Aorta (tissue), 5 donors: ENCODE results near the gene CT45A3. TPM values are rescaled to one million over a fixed set of nuclear protein-coding genes. Genes with fewer than 3 reads are reported as not detected.
"Not testable (repeated sequence)": the region's sequence is repeated elsewhere in the genome, so short reads cannot be mapped to it uniquely, and the experiment has no call there.

Experiments
- ATAC-seq: fragments of 200-7000 bp; cut with Tn5 transposase; one replicate; pipeline ENCODE4 v1.9.1; 2022; ENCODE audit warnings: moderate library complexity; ENCODE audit not compliant: low FRiP score
- DNase-seq, 2 donors: peaks; one replicate each; pipeline ENCODE4 v3.0.0-alpha.2; 2020
- H3K27ac ChIP-seq, 2 donors: one replicate each; pipeline ENCODE4 v1.5.1; 2013; ENCODE audit warnings: low read length in 2 of 2, mild to moderate bottlenecking in 2 of 2, moderate library complexity in 2 of 2, control low read depth in 1 of 2, inconsistent platforms in 1 of 2, low read depth in 1 of 2
- H3K27me3 ChIP-seq, 2 donors: one replicate each; pipeline ENCODE4 v1.6.1; 2013; ENCODE audit warnings: control low read depth in 1 of 2, low read length in 1 of 2, mild to moderate bottlenecking in 1 of 2, moderate library complexity in 1 of 2; ENCODE audit not compliant: insufficient read depth in 2 of 2, control insufficient read depth in 1 of 2
- H3K36me3 ChIP-seq, 2 donors: one replicate each; pipeline ENCODE4 v1.6.1; 2013; ENCODE audit warnings: control low read depth in 1 of 2, low read length in 1 of 2, mild to moderate bottlenecking in 1 of 2; ENCODE audit not compliant: insufficient read depth in 2 of 2, control insufficient read depth in 1 of 2
- H3K4me1 ChIP-seq, 2 donors: one replicate each; pipeline ENCODE4 v1.6.1; 2013; ENCODE audit warnings: low read length in 2 of 2, control low read depth in 1 of 2, mild to moderate bottlenecking in 1 of 2, moderate library complexity in 1 of 2; ENCODE audit not compliant: insufficient read depth in 2 of 2, control insufficient read depth in 1 of 2
- H3K4me3 ChIP-seq, 2 donors: one replicate each; pipeline ENCODE4 v1.5.1; 2013; ENCODE audit warnings: low read length in 2 of 2, control low read depth in 1 of 2, mild to moderate bottlenecking in 1 of 2
- H3K9me3 ChIP-seq: one replicate; pipeline ENCODE4 v1.6.1; 2013; ENCODE audit warnings: mild to moderate bottlenecking, low read length; ENCODE audit not compliant: control insufficient read depth
- WGBS, 2 donors: extraction: QIAGEN DNeasy Blood & Tissue Kit; methylation state at CpG; one replicate each; pipeline ENCODE4 v1.1.7; 2013; 5-methylcytosine and 5-hydroxymethylcytosine counted together
- intact Hi-C, 2 donors: fragments of 100-400 bp; cut with DNase I; formaldehyde crosslinking; loops; one replicate each; pipeline versions ENCODE4 v1.14.2 to v1.15.0; 2022
- long read RNA-seq, 2 donors: library from polyadenylated mRNA; unstranded; transcript quantifications; one replicate each; pipeline ENCODE4 v2.0.0, GENCODE V29; 2020 to 2021
- polyA plus RNA-seq, 2 donors: library from polyadenylated mRNA; stranded (reverse); fragments of 200-250 nt; gene quantifications; one replicate each; pipeline ENCODE4 v1.2.3, GENCODE V29; 2013
- total RNA-seq, 2 donors: library from RNA; stranded (reverse); fragmentation: NEBNext Ultra II Directional; extraction: Animal tissue kit (Norgen Biotek cat#: 25700); gene quantifications; one replicate each; pipeline ENCODE4 v1.2.1, GENCODE V29; 2021
- donor health status: healthy with polysubstance abuse.
- donor health status: Bipolar disorder and iron deficiency.
- donor health status: DM: no; HTN: no; CAD: no.
- donor health status: DM: no; HTN: no; CAD: no.
- donor health status: DM: yes; HTN: yes; CAD: no.

CT45A3 gene, protein sequence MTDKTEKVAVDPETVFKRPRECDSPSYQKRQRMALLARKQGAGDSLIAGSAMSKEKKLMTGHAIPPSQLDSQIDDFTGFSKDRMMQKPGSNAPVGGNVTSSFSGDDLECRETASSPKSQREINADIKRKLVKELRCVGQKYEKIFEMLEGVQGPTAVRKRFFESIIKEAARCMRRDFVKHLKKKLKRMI
- total RNA-seq = not detected
- not detected for polyA plus RNA-seq
- long read RNA-seq, donor 1 = 0 reads
- long read RNA-seq, donor 2 = 0 reads

DNA sequence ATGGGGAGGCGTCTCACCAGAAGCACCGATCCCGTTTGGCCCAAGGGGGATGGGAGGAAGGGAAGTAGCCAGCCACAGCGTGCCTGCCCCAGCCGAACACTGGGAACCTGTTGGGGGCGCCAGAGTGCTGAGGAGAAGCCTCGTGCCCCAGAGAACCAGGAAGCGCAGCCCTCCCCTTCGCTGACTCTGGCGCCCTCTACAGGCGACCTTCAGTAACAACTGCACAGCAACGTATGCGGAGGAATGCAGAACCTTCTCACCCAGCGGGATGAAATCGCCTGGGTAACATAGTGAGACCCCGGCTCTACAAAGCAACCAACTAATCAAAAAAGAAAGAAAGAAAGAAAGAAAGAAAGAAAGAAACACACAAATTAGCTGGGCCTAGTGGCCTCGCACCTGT, at the start of gene CT45A3:
TSS of gene CT45A3 (minus strand) at position 101 of the 400 bp plus-strand sequence. CDS start 3,747 bp downstream, outside the sequence.
- H3K27ac ChIP-seq, H3K27me3 ChIP-seq, H3K4me3 ChIP-seq, intact Hi-C loops, H3K4me1 ChIP-seq, DNase-seq, H3K9me3 ChIP-seq, H3K36me3 ChIP-seq, ATAC-seq: not testable (repeated sequence)
- WGBS, 2 donors = no CpG with 5 or more reads among the region's 17 CpGs

DNA sequence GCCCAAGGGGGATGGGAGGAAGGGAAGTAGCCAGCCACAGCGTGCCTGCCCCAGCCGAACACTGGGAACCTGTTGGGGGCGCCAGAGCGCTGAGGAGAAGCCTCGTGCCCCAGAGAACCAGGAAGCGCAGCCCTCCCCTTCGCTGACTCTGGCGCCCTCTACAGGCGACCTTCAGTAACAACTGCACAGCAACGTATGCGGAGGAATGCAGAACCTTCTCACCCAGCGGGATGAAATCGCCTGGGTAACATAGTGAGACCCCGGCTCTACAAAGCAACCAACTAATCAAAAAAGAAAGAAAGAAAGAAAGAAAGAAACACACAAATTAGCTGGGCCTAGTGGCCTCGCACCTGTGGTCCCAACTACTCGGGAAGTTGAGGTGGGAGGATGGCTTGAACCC, 34.7 kb upstream of the CT45A3 start, which contains the start of gene CT45A6:
TSS of gene CT45A6 (minus strand) at position 101 of the 400 bp plus-strand sequence. CDS start 3,794 bp downstream, outside the sequence.
- intact Hi-C loops, H3K36me3 ChIP-seq, ATAC-seq, DNase-seq, H3K27me3 ChIP-seq, H3K4me3 ChIP-seq, H3K4me1 ChIP-seq, H3K9me3 ChIP-seq, H3K27ac ChIP-seq: not testable (repeated sequence)
- no CpG with 5 or more reads among the region's 16 CpGs for WGBS, 2 donors

DNA sequence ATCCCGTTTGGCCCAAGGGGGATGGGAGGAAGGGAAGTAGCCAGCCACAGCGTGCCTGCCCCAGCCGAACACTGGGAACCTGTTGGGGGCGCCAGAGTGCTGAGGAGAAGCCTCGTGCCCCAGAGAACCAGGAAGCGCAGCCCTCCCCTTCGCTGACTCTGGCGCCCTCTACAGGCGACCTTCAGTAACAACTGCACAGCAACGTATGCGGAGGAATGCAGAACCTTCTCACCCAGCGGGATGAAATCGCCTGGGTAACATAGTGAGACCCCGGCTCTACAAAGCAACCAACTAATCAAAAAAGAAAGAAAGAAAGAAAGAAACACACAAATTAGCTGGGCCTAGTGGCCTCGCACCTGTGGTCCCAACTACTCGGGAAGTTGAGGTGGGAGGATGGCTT, 17.4 kb upstream of the CT45A3 start, which contains the start of gene CT45A5:
TSS of gene CT45A5 (minus strand) at position 101 of the 400 bp plus-strand sequence. CDS start 3,774 bp downstream, outside the sequence.
- intact Hi-C loops, DNase-seq: not testable (repeated sequence)

DNA sequence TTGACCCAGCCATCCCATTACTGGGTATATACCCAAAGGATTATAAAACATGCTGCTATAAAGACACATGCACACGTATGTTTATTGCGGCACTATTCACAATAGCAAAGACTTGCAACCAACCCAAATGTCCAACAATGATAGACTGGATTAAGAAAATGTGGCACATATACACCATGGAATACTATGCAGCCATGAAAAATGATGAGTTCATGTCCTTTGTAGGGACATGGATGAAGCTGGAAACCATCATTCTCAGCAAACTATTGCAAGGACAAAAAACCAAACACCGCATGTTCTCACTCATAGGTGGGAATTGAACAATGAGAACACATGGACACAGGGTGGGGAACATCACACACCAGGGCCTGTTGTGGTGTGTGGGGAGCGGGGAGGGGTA, 23.3 kb downstream of the CT45A3 start:
- DNase-seq, H3K9me3 ChIP-seq, H3K36me3 ChIP-seq, H3K27ac ChIP-seq, H3K4me1 ChIP-seq, H3K27me3 ChIP-seq, intact Hi-C loops, H3K4me3 ChIP-seq, ATAC-seq: not testable (repeated sequence)
- 92 to 94% methylated on average over 4 of the region's 4 CpGs for WGBS, 2 donors

More for the DNA sequence above, 17.4 kb upstream of the CT45A3 start, which contains the start of gene CT45A5:
- H3K4me3 ChIP-seq, H3K4me1 ChIP-seq, H3K27me3 ChIP-seq, ATAC-seq, H3K36me3 ChIP-seq, H3K27ac ChIP-seq, H3K9me3 ChIP-seq: not testable (repeated sequence)
- no CpG with 5 or more reads among the region's 16 CpGs for WGBS, 2 donors

DNA sequence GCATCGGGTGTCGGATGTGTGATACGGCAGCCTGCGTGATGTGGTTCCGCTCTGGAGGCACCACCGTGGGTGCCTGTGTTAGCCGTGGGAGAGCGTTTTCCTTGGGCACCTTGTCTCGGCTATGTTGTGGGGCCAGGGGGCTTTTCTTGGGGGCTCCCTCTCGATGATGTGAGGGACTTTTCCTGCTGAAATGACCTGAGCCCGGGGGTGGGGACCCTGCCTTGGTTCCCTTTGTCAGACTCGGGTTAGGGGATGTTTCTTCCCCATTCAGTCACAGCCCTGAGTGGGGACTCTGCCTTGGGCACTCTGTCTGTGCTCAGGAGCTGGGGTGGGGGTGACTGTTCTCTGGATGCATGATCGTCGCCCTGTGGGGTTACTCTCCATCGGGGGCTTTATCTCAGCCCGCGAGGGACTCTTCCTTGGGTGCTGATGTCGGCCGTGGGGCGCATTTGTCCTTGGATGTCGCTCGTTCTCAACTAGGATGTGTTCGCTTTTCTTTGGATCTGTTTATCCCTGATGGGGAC, 26.7 kb downstream of the CT45A3 start:
- Histone ChIP-seq H3K4me1 (no peaks in the 10 kb centered on the region), H3K27ac (no peak overlapping the region), H3K36me3 (no peaks in the 10 kb centered on the region), H3K4me3 (no peak overlapping the region), H3K9me3 (no peaks in the 10 kb centered on the region), H3K27me3 (no peaks in the 10 kb centered on the region)
- intact Hi-C loops = no loop called here
- WGBS, 2 donors = 84 to 91% methylated on average over 23 of the region's 23 CpGs
- DNase-seq (no peak), ATAC-seq (no peak)

DNA sequence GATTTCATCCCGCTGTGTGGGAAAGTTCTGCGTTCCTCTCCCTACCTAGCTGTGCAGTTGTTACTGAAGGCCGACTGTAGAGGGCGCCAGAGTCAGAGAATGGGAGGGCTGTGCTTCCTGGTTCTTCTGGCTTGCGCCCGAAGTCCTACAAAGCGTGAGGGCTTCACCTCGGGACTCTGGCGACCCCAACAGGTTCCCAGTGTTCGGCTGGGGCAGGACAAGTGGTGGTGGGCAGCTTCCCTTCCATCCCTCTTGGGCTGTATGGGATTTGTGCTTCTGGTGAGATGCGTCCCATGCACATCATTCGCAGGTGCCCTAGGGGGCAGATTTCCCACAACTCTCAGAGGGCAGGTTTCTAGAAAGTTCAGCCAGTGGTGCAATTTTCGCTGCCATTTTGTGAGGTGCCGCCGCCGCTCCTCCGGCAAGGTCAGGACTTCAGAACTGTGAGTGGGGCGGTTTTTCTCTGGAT, 27.3 kb downstream of the CT45A3 start:
- H3K4me3 ChIP-seq = no peak overlapping the region
- 58 to 59% methylated on average over 18 of the region's 18 CpGs for WGBS, 2 donors
- peak; percentile 57 to 64 for DNase-seq

DNA sequence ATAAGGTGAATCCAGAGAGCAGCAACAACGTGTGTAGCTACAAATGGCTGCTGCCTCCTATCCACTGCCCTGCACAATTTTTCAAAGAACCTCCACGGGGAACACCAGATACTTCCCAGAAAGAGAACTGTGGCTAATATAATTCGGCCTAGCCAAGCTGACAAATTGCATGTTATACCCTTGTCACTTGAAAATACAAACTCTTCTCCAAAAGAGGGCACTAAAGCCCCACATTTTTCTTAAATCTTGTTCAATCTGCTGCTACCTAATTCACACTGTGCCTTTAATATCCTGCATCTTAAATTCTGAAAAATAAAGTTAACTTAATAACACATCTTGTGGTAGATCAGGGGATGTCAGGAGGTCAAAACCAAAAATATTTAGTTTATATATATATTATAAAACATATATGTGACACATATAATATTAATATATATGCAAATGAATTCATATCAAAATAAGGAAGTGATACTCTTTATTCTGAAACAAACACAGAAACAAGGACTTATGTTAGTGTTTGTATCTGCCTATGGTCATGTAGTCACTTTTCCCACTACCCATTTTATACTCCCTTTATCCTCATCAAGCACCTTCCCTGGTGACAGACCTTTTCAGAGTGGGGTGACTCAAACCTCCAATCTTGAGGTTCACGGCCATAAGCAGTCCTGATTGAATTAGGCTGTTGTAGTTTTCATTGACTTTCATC, 30.5 kb downstream of the CT45A3 start:
- intact Hi-C loops = no loop called here
- WGBS, 2 donors = 30 to 31% methylated on average over 4 of the region's 4 CpGs
- Histone ChIP-seq H3K27me3 (no peaks in the 10 kb centered on the region), H3K4me3 (no peak overlapping the region), H3K36me3 (no peaks in the 10 kb centered on the region), H3K27ac (no peak overlapping the region), H3K9me3 (no peaks in the 10 kb centered on the region), H3K4me1 (no peaks in the 10 kb centered on the region)
- ATAC-seq = no peak
- no peak for DNase-seq

More for the DNA sequence above, 27.3 kb downstream of the CT45A3 start:
- ATAC-seq = no peak
- Histone ChIP-seq H3K9me3 (no peaks in the 10 kb centered on the region), H3K27ac (no peak overlapping the region), H3K4me1 (no peaks in the 10 kb centered on the region), H3K27me3 (no peaks in the 10 kb centered on the region), H3K36me3 (no peaks in the 10 kb centered on the region)
- intact Hi-C loops = no loop called here

DNA sequence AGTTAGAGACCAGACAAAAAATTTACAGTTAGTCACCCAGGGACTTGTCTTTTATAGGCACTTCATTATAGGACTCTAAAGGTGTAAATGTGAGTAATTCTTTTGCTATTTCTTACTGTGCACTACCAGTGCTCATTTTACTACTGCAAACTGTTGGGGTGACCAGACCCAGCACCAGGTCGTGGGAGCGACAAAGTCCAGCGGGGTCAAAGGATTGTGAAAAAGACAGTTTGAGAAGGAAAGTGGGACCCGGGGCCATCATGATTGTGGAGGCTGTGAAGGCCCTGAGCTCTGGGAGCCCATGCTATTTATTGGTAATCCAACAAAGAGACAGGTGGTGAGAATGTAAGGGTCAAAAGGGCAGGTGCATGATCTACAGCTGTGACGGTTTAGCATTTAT, 33.3 kb downstream of the CT45A3 start:
- H3K36me3 ChIP-seq, ATAC-seq, DNase-seq, H3K4me3 ChIP-seq, H3K4me1 ChIP-seq, H3K27me3 ChIP-seq, H3K27ac ChIP-seq, H3K9me3 ChIP-seq, intact Hi-C loops: not testable (repeated sequence)
- 58 to 72% methylated on average over 5 of the region's 5 CpGs for WGBS, 2 donors
